HepG2 (cell line): Measurements from ENCODE around the gene DAB1. TPM values are rescaled to one million over a fixed set of nuclear protein-coding genes. Genes with fewer than 3 reads are reported as not detected.

Experiments used
- ATAC-seq: fragments of 200-7000 bp; cut with Tn5 transposase; 3 replicates; pipeline ENCODE4 v1.9.1; 2020; ENCODE audit warnings: mild to moderate bottlenecking, moderate library complexity
- BruUV-seq: library from RNA; stranded (reverse); fragments of 400-500 nt; replicated peaks from 2 replicates; lab custom pipeline; 2021; lab: Mats Ljungman, UMichigan
- CTCF ChIA-PET: fragments of 300-600 bp; formaldehyde crosslinking; extraction: SDS; loops from one replicate; lab custom pipeline; 2021; ENCODE audit warnings: low total read pairs, inconsistent platforms, low intra/inter-chr PET ratio; lab: Yijun Ruan, JAX
- POLR2A ChIA-PET: fragments of 350-600 bp; sonication (Branson Sonifier 250); formaldehyde crosslinking; loops from one replicate; lab custom pipeline; 2020; ENCODE audit warnings: antibody characterized with exemption, inconsistent platforms; lab: Yijun Ruan, JAX
- DNase-seq: peaks from one replicate; pipeline ENCODE4 v3.0.0-alpha.2; 2015; ENCODE audit warnings: low spot score
- FAIRE-seq: peaks from 3 replicates; lab custom pipeline; 2011; peaks lifted over from hg19 to GRCh38; lab: Jason Lieb, UNC
- H2AFZ ChIP-seq: one replicate; pipeline ENCODE4 v1.6.1; 2011; ENCODE audit warnings: low read length, inconsistent platforms
- H3K27ac ChIP-seq: fragments of 300-600 bp; 3 replicates; pipeline ENCODE4 v1.8.0; 2011; ENCODE audit warnings: mixed run types, mild to moderate bottlenecking, mixed read lengths, low read length, inconsistent platforms; ENCODE audit not compliant: insufficient read depth; ENCODE audit errors: extremely low read length
- H3K27me3 ChIP-seq, 2 experiments: fragments of 200-600 bp in 1 of 2; 2 replicates in 1 of 2; 3 replicates in 1 of 2; pipeline versions ENCODE4 v1.6.0 to v1.8.0; 2011; ENCODE audit warnings: low read length in 2 of 2, mild to moderate bottlenecking in 2 of 2, moderate library complexity in 2 of 2, inconsistent platforms in 1 of 2; ENCODE audit not compliant: insufficient read depth in 2 of 2, control insufficient read depth in 1 of 2
- H3K36me3 ChIP-seq, 2 experiments: fragments of 200-600 bp in 1 of 2; replicated peaks in 1 of 2; 2 replicates in 1 of 2; 3 replicates in 1 of 2; pipeline versions ENCODE4 v1.5.1 to v1.8.0; 2011; ENCODE audit warnings: low read length in 2 of 2, inconsistent platforms in 1 of 2; ENCODE audit not compliant: insufficient read depth in 2 of 2, control insufficient read depth in 1 of 2
- H3K4me1 ChIP-seq: 2 replicates; pipeline ENCODE4 v1.5.1; 2012; ENCODE audit warnings: low read length, inconsistent platforms; ENCODE audit not compliant: insufficient read depth
- H3K4me2 ChIP-seq: 2 replicates; pipeline ENCODE4 v1.6.0; 2011; ENCODE audit warnings: low read depth, low read length, inconsistent platforms
- H3K4me3 ChIP-seq, 3 experiments: fragments of 200-600 bp in 1 of 3; sonication (generic), shearing (Covaris generic) in 1 of 3; replicated peaks in 1 of 3; 2 replicates each; pipeline ENCODE4 v1.5.1; 2011 to 2016; ENCODE audit warnings: low read length in 3 of 3, inconsistent platforms in 2 of 3, low read depth in 2 of 3, mild to moderate bottlenecking in 2 of 3, control low read depth in 1 of 3, mixed read lengths in 1 of 3; ENCODE audit not compliant: insufficient read depth in 1 of 3
- H3K79me2 ChIP-seq: one replicate; pipeline ENCODE4 v1.6.1; 2011; ENCODE audit warnings: low read length, inconsistent platforms; ENCODE audit not compliant: insufficient read depth
- H3K9ac ChIP-seq: 2 replicates; pipeline ENCODE4 v1.6.0; 2011; ENCODE audit warnings: mild to moderate bottlenecking, low read depth, low read length, inconsistent platforms; ENCODE audit not compliant: insufficient read depth
- H3K9me3 ChIP-seq: 2 replicates; pipeline ENCODE4 v1.5.1; 2012; ENCODE audit warnings: mild to moderate bottlenecking, low read length
- H4K20me1 ChIP-seq: 2 replicates; pipeline ENCODE4 v1.6.0; 2011; ENCODE audit warnings: inconsistent platforms, mild to moderate bottlenecking, low read length, moderate library complexity; ENCODE audit not compliant: insufficient read depth
- IRF9 ChIP-seq: sonication (generic); formaldehyde crosslinking; IDR thresholded peaks from 2 replicates; pipeline ENCODE4 v1.8.0; 2022; ENCODE audit warnings: missing genetic modification reagents, mild to moderate bottlenecking, borderline replicate concordance
- NKX3-1 ChIP-seq: sonication (generic); formaldehyde crosslinking; IDR thresholded peaks from 2 replicates; pipeline ENCODE4 v1.5.0; 2020; ENCODE audit warnings: missing genetic modification reagents
- RARA ChIP-seq: IDR thresholded peaks from 2 replicates; pipeline ENCODE4 v1.6.1; 2016; ENCODE audit warnings: missing genetic modification reagents, missing compliant biosample characterization
- RCOR2 ChIP-seq: IDR thresholded peaks from 2 replicates; pipeline ENCODE4 v1.6.1; 2016; ENCODE audit warnings: missing biosample characterization, missing genetic modification reagents
- ZNF12 ChIP-seq: sonication (generic); formaldehyde crosslinking; IDR thresholded peaks from 2 replicates; pipeline ENCODE4 v1.5.0; 2020; ENCODE audit warnings: missing genetic modification reagents
- WGBS: methylation state at CpG from one replicate; pipeline ENCODE4 v1.1.6; 2017; ENCODE audit warnings: low lambda C conversion rate; 5-methylcytosine and 5-hydroxymethylcytosine counted together
- in situ Hi-C: cut with HindIII; loops from 2 replicates; pipeline ENCODE4 v1.10.0; 2017; ENCODE audit warnings: low pct_unique_long_range_greater_than_20kb; ENCODE audit not compliant: extremely low pct_ligation_motif_present
- intact Hi-C: fragments of 100-400 bp; cut with micrococcal nuclease; formaldehyde crosslinking; loops from one replicate; pipeline ENCODE4 v1.10.0; 2022; ENCODE audit not compliant: unreplicated experiment
- polyA plus RNA-seq, 8 experiments: library from polyadenylated mRNA; depleted of rRNA in 3 of 8; stranded (reverse) in 7 of 8; unstranded in 1 of 8; fragments of >200 nt; fragmentation: Illumina TruSeq in 4 of 8; extraction: Trizol in 4 of 8; gene quantifications; 2 replicates each; pipeline versions ENCODE4 v1.2.1 to v1.2.3, GENCODE V29; 2011 to 2016; ENCODE audit warnings: low read depth in 4 of 8, missing spikeins in 1 of 8, mixed read lengths in 1 of 8; ENCODE audit not compliant: insufficient read depth in 1 of 8
- total RNA-seq, 5 experiments: library from RNA; depleted of rRNA; stranded (reverse); fragments of >200 nt; fragmentation: Illumina TruSeq; extraction: Trizol; gene quantifications; 2 replicates each; pipeline ENCODE4 v1.2.3, GENCODE V29; 2016; ENCODE audit warnings: low read depth in 1 of 5

The DAB1 gene
- total and polyA plus RNA-seq, 2 of the 13 experiments (the other 11 are each of a cell fraction or from before 2014, with no cell fraction given), result 0.04 to 0.13 TPM

GRCh38 chr1:57353654-57354053 is 70.2 kb downstream of the DAB1 start:
- no peak overlapping the region for H3K4me2 ChIP-seq
- ATAC-seq (no peak), DNase-seq (no peak), FAIRE-seq (no peak)
- H3K27me3 ChIP-seq, result no peaks in the 10 kb centered on the region
- no peaks in the 10 kb centered on the region for H4K20me1 ChIP-seq
- H3K79me2 ChIP-seq, result no peaks in the 10 kb centered on the region
- no TSS peak for BruUV-seq
- ChIA-PET CTCF (no interaction called here), POLR2A (no interaction called here)
- no peak overlapping the region for H3K4me3 ChIP-seq
- no peak overlapping the region for H3K9ac ChIP-seq
- no peaks in the 10 kb centered on the region for H3K4me1 ChIP-seq
- H2AFZ ChIP-seq, result no peak overlapping the region
- 64% methylated on average over 4 of the region's 4 CpGs for WGBS
- intact Hi-C loops (no loop called here), in situ Hi-C loops (no loop called here)
- no peak for TF ChIP-seq IRF9 (CRISPR knock-in tag)
- H3K9me3 ChIP-seq, result no peaks in the 10 kb centered on the region
- H3K36me3 ChIP-seq, result no peaks in the 10 kb centered on the region
- no peak overlapping the region for H3K27ac ChIP-seq

DNA sequence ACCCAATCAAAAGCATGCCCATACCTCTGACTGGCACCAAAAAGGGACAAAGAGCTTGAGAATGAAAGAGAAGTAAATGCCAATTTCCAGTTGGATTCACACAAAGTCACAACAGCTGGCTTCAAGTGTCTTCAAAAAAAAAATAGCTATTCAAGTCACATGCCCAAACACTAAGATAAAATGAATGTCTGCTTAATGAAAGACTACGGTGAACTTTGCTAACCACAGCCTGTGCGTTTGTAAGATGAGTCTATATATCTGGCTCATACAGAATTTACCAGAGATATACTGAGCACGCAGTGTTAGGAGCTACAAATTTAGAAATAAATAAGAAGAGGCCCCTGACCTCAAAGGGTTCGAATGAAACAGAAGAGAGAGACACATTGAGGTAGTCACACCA is 73.2 kb downstream of the DAB1 start:
- POLR2A ChIA-PET, result no interaction called here

More for the DNA sequence above, 73.2 kb downstream of the DAB1 start:
- Histone ChIP-seq H4K20me1 (no peaks in the 10 kb centered on the region), H3K27me3 (no peaks in the 10 kb centered on the region), H2AFZ (no peak overlapping the region), H3K9me3 (no peaks in the 10 kb centered on the region), H3K9ac (no peak overlapping the region), H3K27ac (no peak overlapping the region), H3K36me3 (no peaks in the 10 kb centered on the region), H3K4me1 (peaks cover 6% of the 10 kb centered on the region; the same call in 1 of the 2 replicates), H3K4me2 (no peak overlapping the region), H3K4me3 (no peak overlapping the region), H3K79me2 (no peaks in the 10 kb centered on the region)
- FAIRE-seq (no peak), ATAC-seq (no peak), DNase-seq (no peak)
- TF ChIP-seq NKX3-1, result no peak
- no peak for TF ChIP-seq ZNF12 (CRISPR knock-in tag)
- TF ChIP-seq RARA (CRISPR knock-in tag), result no peak
- no peak for TF ChIP-seq RCOR2 (CRISPR knock-in tag)
- intact Hi-C loops (no loop called here), in situ Hi-C loops (no loop called here)
- CTCF ChIA-PET, result no interaction called here
- 55% methylated on average over 4 of the region's 4 CpGs for WGBS
- no TSS peak for BruUV-seq
